Peyer's patch (tissue), 4 donors: Measurements from ENCODE around the gene AOC3. TPM values are rescaled to one million over a fixed set of nuclear protein-coding genes. Genes with fewer than 3 reads are reported as not detected.

Experiments
- DNase-seq, 3 donors: peaks; one replicate each; pipeline ENCODE4 v3.0.0-alpha.2; 2017 to 2019
- H3K27ac ChIP-seq, 4 donors: fragments of 200-600 bp; sonication (generic); one replicate each; pipeline ENCODE4 v1.5.1; 2016 to 2019
- H3K27me3 ChIP-seq, 2 donors: fragments of 200-600 bp; sonication (generic); one replicate each; pipeline ENCODE4 v1.5.1; 2019
- H3K36me3 ChIP-seq, 3 donors: fragments of 200-600 bp; sonication (generic); one replicate each; pipeline ENCODE4 v1.5.1; 2016 to 2019
- H3K4me1 ChIP-seq, 4 donors: fragments of 200-600 bp; sonication (generic); one replicate each; pipeline ENCODE4 v1.5.1; 2016 to 2019
- H3K4me3 ChIP-seq, 4 donors: fragments of 200-600 bp; sonication (generic); 1 replicate in 3 of 4; 2 replicates in 1 of 4; pipeline ENCODE4 v1.5.1; 2016 to 2019; ENCODE audit warnings: mild to moderate bottlenecking in 1 of 4
- H3K9me3 ChIP-seq, 4 donors: fragments of 200-600 bp; sonication (generic); one replicate each; pipeline ENCODE4 v1.5.1; 2016 to 2019; ENCODE audit warnings: mild to moderate bottlenecking in 1 of 4
- POLR2A ChIP-seq, 2 donors: fragments of 450-650 bp; IDR thresholded peaks; one replicate each; pipeline ENCODE4 v1.5.1; 2017; ENCODE audit warnings: antibody characterized with exemption in 2 of 2, mild to moderate bottlenecking in 2 of 2, moderate library complexity in 2 of 2
- small RNA-seq, 2 donors: library from RNA; depleted of rRNA; stranded (forward); fragments of <200 nt; gene quantifications; one replicate each; pipeline ENCODE3, GENCODE V24; 2016
- total RNA-seq, 4 donors: library from RNA; depleted of rRNA; stranded (reverse); fragments of >200 nt; gene quantifications; one replicate each; pipeline ENCODE4 v1.1.0, GENCODE V29; 2016
- TF ChIP-seq, protein P1 (sequence below), 6 experiments: fragments of 450-650 bp in 4 of 6; fragments of 200-600 bp in 2 of 6; sonication (generic) in 1 of 6; IDR thresholded peaks; one replicate each; pipeline ENCODE4 v1.5.1; 2017 to 2019; ENCODE audit warnings: antibody characterized with exemption in 6 of 6, mild to moderate bottlenecking in 3 of 6, moderate library complexity in 1 of 6

AOC3 gene
- total RNA-seq, 4 donors from 2014 or later, result 3.3 to 11.4 (median 7.0) TPM

DNA sequence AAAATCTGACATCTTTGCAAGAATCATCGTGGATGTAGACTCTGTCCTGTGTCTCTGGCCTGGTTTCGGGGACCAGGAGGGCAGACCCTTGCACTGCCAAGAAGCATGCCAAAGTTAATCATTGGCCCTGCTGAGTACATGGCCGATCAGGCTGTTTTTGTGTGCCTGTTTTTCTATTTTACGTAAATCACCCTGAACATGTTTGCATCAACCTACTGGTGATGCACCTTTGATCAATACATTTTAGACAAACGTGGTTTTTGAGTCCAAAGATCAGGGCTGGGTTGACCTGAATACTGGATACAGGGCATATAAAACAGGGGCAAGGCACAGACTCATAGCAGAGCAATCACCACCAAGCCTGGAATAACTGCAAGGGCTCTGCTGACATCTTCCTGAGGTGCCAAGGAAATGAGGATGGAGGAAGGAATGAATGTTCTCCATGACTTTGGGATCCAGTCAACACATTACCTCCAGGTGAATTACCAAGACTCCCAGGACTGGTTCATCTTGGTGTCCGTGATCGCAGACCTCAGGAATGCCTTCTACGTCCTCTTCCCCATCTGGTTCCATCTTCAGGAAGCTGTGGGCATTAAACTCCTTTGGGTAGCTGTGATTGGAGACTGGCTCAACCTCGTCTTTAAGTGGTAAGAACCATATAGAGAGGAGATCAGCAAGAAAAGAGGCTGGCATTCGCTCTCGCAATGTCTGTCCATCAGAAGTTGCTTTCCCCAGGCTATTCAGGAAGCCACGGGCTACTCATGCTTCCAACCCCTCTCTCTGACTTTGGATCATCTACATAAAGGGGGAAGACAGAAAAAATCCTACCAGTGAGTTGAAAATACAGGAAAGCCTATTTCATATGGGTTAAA, 49.7 kb downstream of the AOC3 start, which contains the start of gene G6PC1:
TSS of gene G6PC1 (plus strand) at position 340 of the 872 bp plus-strand sequence. CDS start at position 418, 78 bp downstream.
- no peaks in the 10 kb centered on the region for H3K9me3 ChIP-seq
- H3K27me3 ChIP-seq, result no peaks in the 10 kb centered on the region
- H3K27ac ChIP-seq, result peak within 1 kb of the TSS in 2 of 4 donors; percentile 1 to 48
- H3K36me3 ChIP-seq, result no peaks in the 10 kb centered on the region
- TF ChIP-seq POLR2A (IDR thresholded peaks at IDR 0.05), result peak; percentile 47 to 60
- TF ChIP-seq, protein P1, sequence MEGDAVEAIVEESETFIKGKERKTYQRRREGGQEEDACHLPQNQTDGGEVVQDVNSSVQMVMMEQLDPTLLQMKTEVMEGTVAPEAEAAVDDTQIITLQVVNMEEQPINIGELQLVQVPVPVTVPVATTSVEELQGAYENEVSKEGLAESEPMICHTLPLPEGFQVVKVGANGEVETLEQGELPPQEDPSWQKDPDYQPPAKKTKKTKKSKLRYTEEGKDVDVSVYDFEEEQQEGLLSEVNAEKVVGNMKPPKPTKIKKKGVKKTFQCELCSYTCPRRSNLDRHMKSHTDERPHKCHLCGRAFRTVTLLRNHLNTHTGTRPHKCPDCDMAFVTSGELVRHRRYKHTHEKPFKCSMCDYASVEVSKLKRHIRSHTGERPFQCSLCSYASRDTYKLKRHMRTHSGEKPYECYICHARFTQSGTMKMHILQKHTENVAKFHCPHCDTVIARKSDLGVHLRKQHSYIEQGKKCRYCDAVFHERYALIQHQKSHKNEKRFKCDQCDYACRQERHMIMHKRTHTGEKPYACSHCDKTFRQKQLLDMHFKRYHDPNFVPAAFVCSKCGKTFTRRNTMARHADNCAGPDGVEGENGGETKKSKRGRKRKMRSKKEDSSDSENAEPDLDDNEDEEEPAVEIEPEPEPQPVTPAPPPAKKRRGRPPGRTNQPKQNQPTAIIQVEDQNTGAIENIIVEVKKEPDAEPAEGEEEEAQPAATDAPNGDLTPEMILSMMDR (IDR thresholded peaks at IDR 0.05), result peak in 2 of 6 experiments; percentile 4 to 33
- peak in 1 of 3 donors; percentile 64 for DNase-seq
- H3K4me1 ChIP-seq, result peaks cover 0 to 3% (median 0%) of the 10 kb centered on the region in 4 donors
- H3K4me3 ChIP-seq, result peak within 1 kb of the TSS in 2 of 4 donors; percentile 48 to 49

DNA sequence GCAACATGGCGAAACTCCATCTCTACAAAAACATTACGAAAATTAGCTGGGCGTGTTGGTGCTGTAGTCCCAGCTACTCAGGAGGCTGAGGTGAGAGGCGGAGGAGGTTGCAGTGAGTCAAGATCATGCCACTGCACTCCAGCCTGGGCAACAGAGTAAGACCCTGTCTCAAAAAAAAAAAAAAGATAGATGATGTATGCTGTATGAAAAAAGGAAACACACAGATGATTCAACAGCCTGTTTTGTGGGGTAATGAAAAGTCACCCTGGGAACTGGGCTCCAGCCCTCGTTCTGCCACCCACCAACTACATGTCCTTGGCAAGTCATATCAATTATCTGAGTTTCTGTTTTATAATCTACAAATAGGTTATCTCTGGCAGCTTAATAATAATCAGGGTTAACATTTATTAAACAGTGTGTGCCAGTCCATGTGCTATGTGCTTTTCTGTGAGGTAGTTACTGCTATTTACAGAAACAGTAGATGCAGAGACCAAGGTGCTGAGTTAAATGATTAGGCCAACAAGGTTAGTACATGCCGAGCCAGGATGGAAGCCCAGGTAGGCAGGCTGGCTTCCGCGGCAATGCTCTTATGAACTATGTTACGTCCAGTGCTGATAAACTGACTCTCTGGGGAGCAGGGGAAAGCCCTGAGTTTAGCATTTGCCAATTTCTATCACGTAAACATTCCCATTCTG, 50.7 kb downstream of the AOC3 start:
- H3K4me3 ChIP-seq, result peak overlapping the region in 2 of 4 donors; percentile 48 to 49
- no peak for DNase-seq
- H3K9me3 ChIP-seq, result no peaks in the 10 kb centered on the region
- H3K27ac ChIP-seq, result no peak overlapping the region
- no peaks in the 10 kb centered on the region for H3K4me1 ChIP-seq
- TF ChIP-seq POLR2A (IDR thresholded peaks at IDR 0.05), result no peak
- TF ChIP-seq, protein P1 (IDR thresholded peaks at IDR 0.05), result no peak
- no peaks in the 10 kb centered on the region for H3K27me3 ChIP-seq
- no peaks in the 10 kb centered on the region for H3K36me3 ChIP-seq

DNA sequence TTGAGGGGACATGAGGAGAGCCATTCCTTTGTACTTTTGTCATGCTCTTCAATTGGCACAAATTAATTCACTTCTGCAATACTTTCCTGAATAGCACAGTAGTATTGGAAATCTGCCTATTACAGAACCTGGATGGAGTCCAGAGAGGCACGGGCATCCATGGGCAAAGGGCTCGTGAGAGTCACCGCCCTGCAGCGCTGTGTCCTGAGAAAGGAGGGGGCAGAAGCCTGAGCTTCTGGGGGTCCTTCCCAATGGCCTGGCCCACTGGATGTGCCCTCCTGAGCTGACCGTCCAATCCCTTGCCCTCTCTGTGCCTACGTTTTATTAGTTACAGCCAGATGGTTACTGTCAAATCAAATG, 53.1 kb downstream of the AOC3 start:
- Histone ChIP-seq H3K4me3 (peak overlapping the region in 1 of 4 donors; percentile 3), H3K4me1 (no peaks in the 10 kb centered on the region), H3K27me3 (no peaks in the 10 kb centered on the region), H3K27ac (no peak overlapping the region), H3K9me3 (no peaks in the 10 kb centered on the region), H3K36me3 (no peaks in the 10 kb centered on the region)
- no peak for TF ChIP-seq POLR2A (IDR thresholded peaks at IDR 0.05)
- TF ChIP-seq, protein P1 (IDR thresholded peaks at IDR 0.05), result no peak
- no peak for DNase-seq

DNA sequence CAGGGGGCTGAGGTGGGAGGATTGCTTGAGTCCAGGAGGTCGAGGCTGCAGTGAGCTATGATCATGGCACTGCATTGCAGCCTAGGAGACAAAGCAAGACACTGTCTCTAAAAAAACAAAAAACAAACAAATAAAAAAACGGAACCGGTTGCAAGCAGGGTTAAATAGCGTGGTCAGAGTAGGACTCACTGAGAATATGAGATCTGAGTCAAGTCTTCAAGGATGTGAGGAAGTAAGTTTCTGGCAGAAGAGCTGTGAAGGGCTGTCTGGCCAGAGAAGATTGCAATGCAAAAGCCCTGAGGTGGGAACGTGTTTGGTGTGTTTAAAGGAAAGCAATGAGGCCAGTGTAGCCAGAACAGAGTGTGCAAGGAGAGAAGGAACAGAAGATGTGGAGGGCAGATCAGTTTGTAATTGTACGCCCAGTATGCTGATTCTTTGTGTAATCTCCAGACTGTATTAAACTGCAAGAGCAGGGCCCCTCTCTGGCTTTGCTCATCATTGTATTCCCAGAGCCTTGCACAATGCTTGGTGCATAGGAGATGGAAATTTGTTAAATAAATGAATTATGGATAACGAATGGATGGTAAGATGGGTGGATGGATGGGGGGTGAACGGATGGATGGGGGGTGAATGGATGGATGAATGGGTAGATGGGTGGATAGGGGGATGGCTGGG, 55.9 kb downstream of the AOC3 start:
- no peak overlapping the region for H3K4me3 ChIP-seq
- peaks cover 0 to 8% (median 0%) of the 10 kb centered on the region in 3 donors for H3K36me3 ChIP-seq
- H3K9me3 ChIP-seq, result no peaks in the 10 kb centered on the region
- H3K27me3 ChIP-seq, result peaks cover 0 to 3% of the 10 kb centered on the region in 2 donors
- TF ChIP-seq, protein P1 (IDR thresholded peaks at IDR 0.05), result no peak
- no peaks in the 10 kb centered on the region for H3K4me1 ChIP-seq
- no peak overlapping the region for H3K27ac ChIP-seq
- no peak for DNase-seq

Small RNAs within 50 kb of the gene (small RNA-seq; reads per million reads assigned to genes)
- 0 reads per million in 2 donors for gene MIR6781
- 0 reads per million in 2 donors for gene RNU6-287P

Other genes starting within 250 kb of the AOC3 start
- 10 to 100 TPM; 31.4 to 66.6 (median 55.8) TPM for gene RETREG3, start 241.8 kb upstream of the AOC3 start, total RNA-seq
- gene TUBG1, start 241.5 kb upstream of the AOC3 start, total RNA-seq, result 10 to 100 TPM; 19.8 to 64.4 (median 37.9) TPM
- 10 to 100 TPM in 3 of 4 donors, 1 to 10 TPM in 1; 5.6 to 79.2 (median 16.6) TPM for gene TUBG2, start 191.9 kb upstream of the AOC3 start, total RNA-seq
- gene PLEKHH3, start 174.2 kb upstream of the AOC3 start, total RNA-seq, result 10 to 100 TPM in 2 of 4 donors, 1 to 10 TPM in 2; 3.5 to 14.0 (median 10.8) TPM
- 1 to 10 TPM in 1 of 4 donors, under 1 TPM in 1, not detected in 2; 0.40 to 2.8 TPM for gene CCR10, start 169.4 kb upstream of the AOC3 start, total RNA-seq
- gene CNTNAP1, start 168.7 kb upstream of the AOC3 start, total RNA-seq, result 1 to 10 TPM in 3 of 4 donors, under 1 TPM in 1; 0.35 to 5.0 (median 1.3) TPM
- 100 to 1,000 TPM in 1 of 4 donors, 10 to 100 TPM in 3; 33.5 to 120 (median 64.4) TPM for gene EZH1, start 106.2 kb upstream of the AOC3 start, total RNA-seq
- gene RAMP2, start 90.0 kb upstream of the AOC3 start, total RNA-seq, result 1 to 10 TPM; 2.3 to 9.9 (median 4.3) TPM
- 10 to 100 TPM; 34.7 to 82.1 (median 67.5) TPM for gene VPS25, start 77.8 kb upstream of the AOC3 start, total RNA-seq
- gene WNK4, start 70.6 kb upstream of the AOC3 start, total RNA-seq, result 10 to 100 TPM in 3 of 4 donors, 1 to 10 TPM in 1; 7.2 to 56.0 (median 28.7) TPM
- gene COA3, start 52.5 kb upstream of the AOC3 start, total RNA-seq, result 100 to 1,000 TPM in 3 of 4 donors, 10 to 100 TPM in 1; 68.5 to 156 (median 139) TPM
- gene CNTD1, start 52.3 kb upstream of the AOC3 start, total RNA-seq, result not detected
- gene BECN1, start 26.9 kb upstream of the AOC3 start, total RNA-seq, result 100 to 1,000 TPM in 3 of 4 donors, 10 to 100 TPM in 1; 81.6 to 171 (median 122) TPM
- gene PSME3, start 17.8 kb upstream of the AOC3 start, total RNA-seq, result 10 to 100 TPM; 45.6 to 75.9 (median 59.8) TPM
- 1 to 10 TPM in 2 of 4 donors, under 1 TPM in 1, not detected in 1; 0.70 to 2.3 (median 1.6) TPM for gene AOC2, start 6.6 kb upstream of the AOC3 start, total RNA-seq
- gene G6PC1, start 49.6 kb downstream of the AOC3 start, total RNA-seq, result 10 to 100 TPM in 3 of 4 donors, 1 to 10 TPM in 1; 2.5 to 97.8 (median 66.0) TPM
- gene AARSD1, start 113.3 kb downstream of the AOC3 start, total RNA-seq, result 10 to 100 TPM; 12.6 to 33.5 (median 26.5) TPM
- gene PTGES3L, start 128.9 kb downstream of the AOC3 start, total RNA-seq, result 1 to 10 TPM in 3 of 4 donors, not detected in 1; 1.6 to 6.9 (median 5.5) TPM
- 10 to 100 TPM; 17.2 to 37.3 (median 26.9) TPM for gene RUNDC1, start 129.4 kb downstream of the AOC3 start, total RNA-seq
- gene RPL27, start 147.2 kb downstream of the AOC3 start, total RNA-seq, result 1,000 to 10,000 TPM in 1 of 4 donors, 100 to 1,000 TPM in 3; 331 to 1,066 (median 442) TPM
- gene IFI35, start 155.6 kb downstream of the AOC3 start, total RNA-seq, result 10 to 100 TPM; 60.1 to 85.8 (median 73.4) TPM
- gene VAT1, start 171.2 kb downstream of the AOC3 start, total RNA-seq, result 10 to 100 TPM; 52.8 to 97.8 (median 71.5) TPM
- gene RND2, start 174.0 kb downstream of the AOC3 start, total RNA-seq, result 1 to 10 TPM in 1 of 4 donors, under 1 TPM in 3; 0.27 to 1.7 (median 0.32) TPM